Endothelial cell (in vitro differentiated cells): ENCODE data around the gene CACNA1A. TPM values are rescaled to one million over a fixed set of nuclear protein-coding genes. Genes with fewer than 3 reads are reported as not detected.

Experiments used
- DNase-seq: peaks from one replicate; pipeline ENCODE4 v3.0.0; 2021; ENCODE audit warnings: low spot score
- H3K27ac Mint-ChIP-seq: one replicate; pipeline ENCODE4 v1.8.0; 2021; ENCODE audit warnings: mixed read lengths, inconsistent platforms; ENCODE audit not compliant: unreplicated experiment
- H3K27me3 Mint-ChIP-seq: one replicate; pipeline ENCODE4 v1.8.0; 2021; ENCODE audit warnings: mild to moderate bottlenecking, moderate library complexity, mixed read lengths, inconsistent platforms; ENCODE audit not compliant: unreplicated experiment
- H3K36me3 Mint-ChIP-seq: one replicate; pipeline ENCODE4 v1.8.0; 2021; ENCODE audit warnings: mild to moderate bottlenecking, low read depth, mixed read lengths, inconsistent platforms; ENCODE audit not compliant: unreplicated experiment
- H3K4me1 Mint-ChIP-seq: one replicate; pipeline ENCODE4 v1.8.0; 2021; ENCODE audit warnings: mild to moderate bottlenecking, mixed read lengths, inconsistent platforms; ENCODE audit not compliant: unreplicated experiment
- H3K4me3 Mint-ChIP-seq: one replicate; pipeline ENCODE4 v1.8.0; 2021; ENCODE audit warnings: mild to moderate bottlenecking, mixed read lengths, inconsistent platforms; ENCODE audit not compliant: unreplicated experiment
- H3K9me3 Mint-ChIP-seq: one replicate; pipeline ENCODE4 v1.8.0; 2021; ENCODE audit warnings: mixed read lengths, inconsistent platforms; ENCODE audit not compliant: unreplicated experiment
- CTCF ChIP-seq: fragments of 200-600 bp; sonication (generic); IDR thresholded peaks from one replicate; pipeline ENCODE4 v1.5.0; 2021; ENCODE audit warnings: antibody characterized with exemption; ENCODE audit not compliant: unreplicated experiment
- total RNA-seq: library from RNA; stranded (reverse); fragmentation: NEBNext Ultra II Directional; extraction: Animal tissue kit (Norgen Biotek cat#: 25700); gene quantifications from one replicate; pipeline ENCODE4 v1.2.1, GENCODE V29; 2021; ENCODE audit not compliant: unreplicated experiment

The CACNA1A gene
- total RNA-seq, 1 donor from 2014 or later, result 9.0 TPM

- no peak overlapping the region for H3K27ac Mint-ChIP-seq
- TF ChIP-seq CTCF, result no peak
- no peaks in the 10 kb centered on the region for H3K4me1 Mint-ChIP-seq
- H3K27me3 Mint-ChIP-seq, result no peaks in the 10 kb centered on the region
- H3K9me3 Mint-ChIP-seq, result no peaks in the 10 kb centered on the region
- H3K36me3 Mint-ChIP-seq, result no peaks in the 10 kb centered on the region
- H3K4me3 Mint-ChIP-seq, result no peak overlapping the region
- DNase-seq, result no peak
These were observed 215.5 kb downstream of the CACNA1A start for GRCh38 chr19:13290741-13291140.

GRCh38 chr19:13289295-13289694 lies 217.0 kb downstream of the CACNA1A start:
- Mint-ChIP-seq H3K9me3 (no peaks in the 10 kb centered on the region), H3K4me3 (no peak overlapping the region), H3K36me3 (no peaks in the 10 kb centered on the region), H3K27ac (no peak overlapping the region), H3K4me1 (no peaks in the 10 kb centered on the region), H3K27me3 (no peaks in the 10 kb centered on the region)
- DNase-seq, result no peak
- TF ChIP-seq CTCF, result no peak

- TF ChIP-seq CTCF, result no peak
- no peaks in the 10 kb centered on the region for H3K27me3 Mint-ChIP-seq
These were observed 219.9 kb downstream of the CACNA1A start for GRCh38 chr19:13286195-13286985.

DNA sequence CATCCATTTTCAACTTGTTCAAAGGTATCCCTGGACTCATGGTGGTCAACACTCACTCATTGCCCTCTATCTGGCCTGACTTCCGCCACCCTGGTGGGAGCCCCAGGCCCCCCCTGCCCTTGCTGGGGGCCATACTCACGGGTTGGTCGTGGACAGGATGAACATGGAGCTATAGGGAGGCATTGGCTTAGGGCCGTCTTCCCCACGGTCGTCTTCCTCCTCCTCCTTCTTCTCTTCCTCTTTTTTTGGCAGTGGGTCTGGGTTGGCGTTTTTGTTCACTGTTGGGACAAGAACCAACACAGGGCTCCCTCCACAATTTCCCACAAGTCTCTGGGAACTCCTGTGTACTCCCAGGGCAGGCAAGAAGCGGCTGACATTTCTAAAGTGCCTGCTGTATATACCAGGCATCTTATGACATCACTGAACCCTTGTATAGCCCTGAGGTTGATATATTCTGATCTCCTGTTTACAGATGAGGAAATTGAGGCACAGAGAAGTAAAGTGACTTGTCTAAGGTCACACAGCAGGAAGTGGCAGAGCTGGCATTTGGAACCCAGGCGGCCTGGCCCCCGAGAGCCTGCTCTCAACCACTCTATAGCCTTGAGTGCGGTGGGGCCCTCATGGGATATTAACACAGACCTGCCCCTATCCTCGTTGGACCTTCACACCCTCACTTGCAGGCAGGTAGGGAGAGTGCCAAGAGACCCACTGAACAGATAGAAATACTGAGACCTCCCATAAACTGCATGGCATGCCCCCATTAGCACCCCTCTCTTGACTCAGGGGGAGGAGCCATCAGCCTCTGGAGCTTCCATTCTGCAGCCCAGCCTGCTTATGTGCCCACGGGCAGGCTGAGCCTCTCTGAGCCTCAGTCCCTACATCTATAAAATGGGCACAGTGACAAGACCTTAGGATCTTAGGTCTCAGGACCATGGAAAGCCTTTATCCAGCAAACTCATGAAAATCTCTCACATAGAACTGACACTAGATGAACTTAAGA lies 221.1 kb downstream of the CACNA1A start:
- no peak overlapping the region for H3K4me3 Mint-ChIP-seq
- no peak for TF ChIP-seq CTCF
- no peaks in the 10 kb centered on the region for H3K27me3 Mint-ChIP-seq
- DNase-seq, result no peak
- H3K9me3 Mint-ChIP-seq, result no peaks in the 10 kb centered on the region
- H3K36me3 Mint-ChIP-seq, result no peaks in the 10 kb centered on the region
- H3K4me1 Mint-ChIP-seq, result no peaks in the 10 kb centered on the region
- no peak overlapping the region for H3K27ac Mint-ChIP-seq

More at GRCh38 chr19:13286195-13286985, 219.9 kb downstream of the CACNA1A start:
- H3K4me3 Mint-ChIP-seq, result no peak overlapping the region
- H3K36me3 Mint-ChIP-seq, result no peaks in the 10 kb centered on the region
- H3K4me1 Mint-ChIP-seq, result no peaks in the 10 kb centered on the region
- no peak overlapping the region for H3K27ac Mint-ChIP-seq
- no peak for DNase-seq
- H3K9me3 Mint-ChIP-seq, result no peaks in the 10 kb centered on the region
